ENCODE data around the gene CASP5.

- TF ChIP-seq CREB1 (IDR thresholded peaks at IDR 0.05; ENCODE audit: low read depth) (no peak), TAF1 (IDR thresholded peaks at IDR 0.05; ENCODE audit: low read depth) (no peak), CEBPB (IDR thresholded peaks at IDR 0.05) (no peak), YY1 (IDR thresholded peaks at IDR 0.05; ENCODE audit: low read depth) (no peak), RAD21 (IDR thresholded peaks at IDR 0.05; ENCODE audit: low read depth) (no peak), EP300 (IDR thresholded peaks at IDR 0.05; ENCODE audit: borderline replicate concordance) (no peak)
Measured at GRCh38 chr11:104965735-104966134, 57.2 kb downstream of the CASP5 start.

Measured in Ishikawa (cell line).